Stimulated activated CD8-positive, alpha-beta memory T cell treated with anti-CD3 and anti-CD28 coated beads, Interleukin-7, amount 100 ng/mL, for 1 hour (primary cell): ENCODE measurements around the gene STOX2.

Experiments used
- DNase-seq, 2 donors: peaks; one replicate each; pipeline ENCODE4 v3.0.0-alpha.2; 2020; ENCODE audit warnings: low read depth in 2 of 2

Gene STOX2

DNA sequence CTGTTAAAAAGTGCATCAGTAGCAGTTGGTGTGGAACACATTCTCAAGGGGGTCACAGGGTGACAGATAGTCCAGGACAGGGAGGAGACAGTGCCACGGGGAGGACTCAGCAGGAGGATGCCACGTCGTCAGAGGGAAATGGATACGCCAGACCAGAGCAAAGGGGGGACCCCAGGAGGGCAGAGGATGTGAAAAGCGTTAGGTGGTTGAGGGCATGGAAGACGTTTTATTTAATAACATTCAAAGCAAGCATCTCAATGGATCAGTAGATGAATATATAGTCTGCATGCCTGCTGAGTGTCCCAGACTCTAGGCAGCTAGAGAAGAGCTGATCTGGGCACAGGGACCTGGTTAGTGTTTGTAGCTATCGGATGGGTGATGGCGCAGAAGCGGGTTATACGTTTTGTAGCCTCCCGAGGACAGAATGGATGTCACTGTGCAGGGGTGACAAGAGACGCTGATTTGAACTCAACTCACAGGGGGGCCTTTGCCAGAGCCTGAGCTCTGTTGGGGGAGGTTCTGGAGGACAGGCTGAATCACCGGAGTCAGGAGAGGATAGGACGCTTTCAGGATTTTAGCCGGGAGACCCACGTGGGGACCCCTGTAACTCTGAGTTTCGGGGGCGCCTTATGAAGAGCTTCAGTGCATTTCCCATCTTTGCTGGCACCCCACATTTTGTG, 81.3 kb downstream of the STOX2 start:
- DNase-seq, result no peak

- no peak for DNase-seq
These were observed 82.2 kb downstream of the STOX2 start for GRCh38 chr4:183986971-183987946.

DNA sequence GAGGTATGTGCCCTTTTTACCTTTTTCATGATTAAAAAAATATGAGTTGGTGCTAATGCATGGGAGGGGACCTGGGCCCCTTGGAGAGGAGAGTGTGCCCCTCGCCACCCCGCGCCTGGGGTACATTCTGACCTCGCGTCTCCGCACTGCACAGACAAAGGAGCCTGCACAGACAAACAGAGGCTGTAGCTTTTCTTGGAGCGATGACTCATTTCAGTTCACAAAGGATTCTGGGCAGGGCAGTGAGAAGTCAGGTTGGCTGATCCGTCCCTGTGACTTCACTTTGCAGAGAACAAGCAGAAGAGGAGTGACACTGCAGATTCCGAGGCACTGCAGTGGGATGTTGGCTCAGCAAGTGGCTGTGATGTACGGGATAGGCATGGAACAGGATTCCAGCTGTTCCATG, 82.9 kb downstream of the STOX2 start:
- no peak for DNase-seq

GRCh38 chr4:183988874-183989273, 83.8 kb downstream of the STOX2 start:
- DNase-seq, result no peak

DNA sequence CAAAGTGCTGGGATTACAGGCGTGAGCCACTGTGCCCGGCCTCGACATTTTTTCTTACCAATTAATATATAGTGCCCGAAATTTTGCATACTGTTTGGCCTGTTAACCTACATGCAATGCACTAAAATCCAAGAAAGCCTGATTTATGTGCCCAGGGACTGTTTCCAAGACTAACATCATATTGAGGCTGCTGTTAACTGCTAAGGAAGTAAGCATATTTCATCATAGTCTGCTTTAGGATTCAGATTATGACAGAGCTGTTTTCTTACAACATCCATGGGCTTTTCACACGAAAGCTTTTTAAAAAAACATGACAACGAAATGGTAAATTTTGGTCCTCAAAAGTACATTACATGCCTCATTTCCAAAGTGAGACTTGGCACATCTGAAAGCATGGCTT, 84.4 kb downstream of the STOX2 start:
- DNase-seq, result no peak

DNA sequence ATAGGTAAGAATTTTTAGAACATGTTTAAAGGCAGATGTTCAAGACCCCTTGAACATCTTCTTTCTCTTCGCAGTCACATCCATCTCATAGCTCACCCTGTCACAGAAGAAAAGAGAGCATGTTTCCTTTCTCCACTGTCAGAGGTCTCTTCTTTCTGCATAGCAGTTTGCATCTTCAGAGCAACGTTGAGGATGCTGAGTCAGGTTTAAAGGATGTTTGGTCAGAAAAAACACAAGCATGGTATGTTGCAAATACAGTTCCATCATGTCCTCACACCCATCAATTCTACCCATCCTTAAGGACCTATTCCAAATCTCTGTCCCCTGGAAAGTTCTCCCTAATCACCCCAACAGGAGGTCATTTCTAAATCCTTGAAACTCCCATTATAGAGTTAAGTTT, 84.8 kb downstream of the STOX2 start:
- no peak for DNase-seq

DNA sequence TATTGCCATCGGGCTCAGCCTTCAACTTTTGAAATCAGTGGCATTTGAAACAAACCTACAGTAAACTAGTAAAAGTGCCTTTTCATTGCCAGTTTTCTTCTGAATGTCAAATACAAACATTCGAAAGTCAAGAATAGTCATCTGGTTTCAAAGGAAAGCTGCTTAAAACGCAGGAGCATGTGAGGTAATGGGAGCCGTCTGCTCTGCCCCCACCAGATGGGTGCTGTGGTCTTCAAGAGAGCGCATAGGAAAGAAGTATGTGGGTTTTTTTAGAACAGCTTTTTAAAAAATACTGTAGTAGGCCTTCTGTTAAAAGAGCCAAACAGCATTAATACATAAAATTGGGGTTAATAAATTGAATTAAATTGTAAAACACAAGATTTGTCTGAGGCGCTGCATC, 88.6 kb downstream of the STOX2 start:
- DNase-seq, result no peak

- DNase-seq, result no peak
These were observed 90.5 kb downstream of the STOX2 start for GRCh38 chr4:183995570-183995969.

- DNase-seq, result no peak
These were observed 91.8 kb downstream of the STOX2 start for GRCh38 chr4:183996868-183997267.

- DNase-seq, result no peak
These were observed 94.3 kb downstream of the STOX2 start for GRCh38 chr4:183999435-183999834.

GRCh38 chr4:184000457-184001396, 95.6 kb downstream of the STOX2 start:
- DNase-seq, result no peak

DNA sequence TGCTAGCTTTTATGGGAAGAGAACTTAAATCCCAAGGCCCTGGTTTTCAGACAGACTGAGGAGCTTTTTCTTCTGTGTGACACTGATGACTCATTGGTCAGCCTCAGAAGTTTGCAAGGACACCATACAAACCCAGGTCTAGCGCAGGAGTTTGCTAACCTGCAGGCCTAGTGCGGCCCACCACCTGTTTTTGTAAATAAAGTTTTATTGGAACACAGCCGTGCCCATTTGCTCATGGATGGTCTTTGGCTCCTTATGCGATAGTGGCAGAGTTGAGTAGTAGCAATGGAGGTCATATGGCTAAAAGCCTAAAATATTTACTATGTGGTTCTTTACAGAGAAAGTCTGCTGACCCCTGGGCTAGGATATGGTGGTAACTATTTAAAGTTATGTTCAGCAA, 98.3 kb downstream of the STOX2 start:
- no peak for DNase-seq

DNA sequence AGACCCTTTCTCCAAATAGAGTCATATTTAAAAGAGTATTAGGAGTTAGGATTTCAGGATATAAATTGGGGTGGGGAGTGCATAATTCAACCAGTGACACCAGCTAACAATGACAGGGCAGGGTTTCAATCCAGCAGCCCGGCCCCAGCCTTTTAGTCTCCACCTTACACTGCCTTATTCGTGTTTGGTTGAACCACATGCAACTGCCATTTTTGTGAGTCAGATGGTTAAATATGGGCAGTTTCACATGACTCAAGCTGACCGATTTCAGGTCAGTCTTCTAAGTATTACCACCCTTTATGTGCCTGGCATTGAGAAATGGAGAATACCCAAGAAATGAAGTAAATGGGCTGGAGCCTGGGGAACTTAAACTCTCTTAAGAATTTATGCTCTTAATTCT, 102.8 kb downstream of the STOX2 start:
- no peak for DNase-seq

GRCh38 chr4:184010696-184011095, 105.6 kb downstream of the STOX2 start:
- no peak for DNase-seq

DNA sequence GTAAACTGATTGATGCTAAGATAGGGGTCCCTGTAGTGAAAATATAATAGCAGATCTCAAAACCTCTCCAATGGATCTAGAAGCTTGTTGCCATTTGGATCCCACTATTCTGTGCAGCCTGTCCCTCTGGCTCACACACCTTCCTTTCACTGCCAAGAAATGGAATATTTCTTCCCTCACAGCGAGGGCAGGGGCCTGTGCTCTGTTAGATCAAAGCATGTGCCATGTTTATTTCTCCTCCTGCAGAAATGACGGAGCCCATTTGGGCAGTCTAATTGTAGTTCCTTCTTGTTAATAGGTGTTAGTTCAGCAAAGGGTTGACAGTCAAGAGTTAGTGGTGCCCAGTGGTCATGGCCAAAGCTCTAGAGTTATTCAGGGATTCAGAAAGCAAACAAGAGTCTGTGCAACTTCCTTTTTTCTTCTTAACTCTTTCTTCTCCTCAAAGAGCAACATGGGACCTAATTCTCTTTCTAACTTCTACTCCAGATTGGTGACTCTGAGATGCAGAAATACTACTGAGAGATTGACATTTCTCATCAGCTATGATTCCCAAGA, 106.8 kb downstream of the STOX2 start:
- no peak for DNase-seq

GRCh38 chr4:184012937-184013336, 107.8 kb downstream of the STOX2 start:
- no peak for DNase-seq

GRCh38 chr4:184014301-184014700, 109.2 kb downstream of the STOX2 start:
- no peak for DNase-seq

DNA sequence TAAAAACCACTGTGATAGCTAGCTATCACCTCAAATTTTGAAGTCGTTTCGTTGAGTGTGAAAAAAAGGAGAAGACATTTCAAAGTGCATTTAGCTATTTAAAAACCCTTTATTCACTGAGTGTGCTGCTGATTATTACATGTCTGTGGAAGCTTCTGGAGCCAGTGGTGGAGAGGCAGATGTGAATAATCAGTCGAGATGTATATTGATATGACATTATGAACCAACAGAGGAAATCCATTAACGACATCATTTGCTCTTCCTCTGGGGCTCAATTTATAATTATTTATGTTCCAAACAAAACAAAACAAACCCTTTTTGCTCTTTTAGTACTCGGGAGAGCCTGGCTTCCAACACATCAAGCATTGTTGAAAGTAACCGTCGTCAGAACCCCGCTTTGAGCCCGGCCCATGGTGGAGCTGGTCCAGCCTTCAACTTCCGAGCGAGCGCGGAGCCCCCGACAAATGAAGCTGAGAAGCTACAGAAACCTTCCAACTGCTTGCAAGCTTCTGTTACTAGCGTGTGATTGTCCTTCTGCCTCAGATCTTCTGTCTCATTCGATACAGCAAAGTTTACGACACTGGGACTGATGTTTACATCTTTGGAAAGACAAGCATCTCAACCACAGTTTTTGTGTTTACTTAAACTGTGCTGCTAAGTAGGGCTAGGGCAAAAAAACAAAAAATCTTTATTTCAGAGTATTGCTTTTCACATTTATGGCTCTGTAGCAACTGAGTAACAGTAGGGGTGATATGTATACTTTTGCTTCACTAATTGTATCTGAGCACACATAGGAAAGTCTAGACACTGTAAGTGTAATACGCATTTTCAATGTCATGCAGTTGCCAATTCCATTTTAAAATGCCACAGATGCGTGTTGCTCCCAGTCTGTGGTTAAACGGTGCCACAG, 111.9 kb downstream of the STOX2 start:
- DNase-seq, result no peak

- no peak for DNase-seq
These were observed 114.0 kb downstream of the STOX2 start for GRCh38 chr4:184019076-184019475.
